GM23248 (cell line): ENCODE results near the gene IL1F10.

ENCODE experiments used
- EZH2 ChIP-seq: fragments of 200-600 bp; sonication (generic); IDR thresholded peaks from 2 replicates; pipeline ENCODE4 v1.6.1; 2018; ENCODE audit warnings: antibody characterized with exemption, mild to moderate bottlenecking; ENCODE audit not compliant: insufficient read depth, poor library complexity, severe bottlenecking
- EZH2phosphoT487 ChIP-seq: fragments of 200-600 bp; sonication (generic); IDR thresholded peaks from 2 replicates; pipeline ENCODE4 v1.6.1; 2018; ENCODE audit warnings: antibody characterized with exemption, moderate library complexity, mild to moderate bottlenecking, low read depth; ENCODE audit not compliant: insufficient read depth

DNA sequence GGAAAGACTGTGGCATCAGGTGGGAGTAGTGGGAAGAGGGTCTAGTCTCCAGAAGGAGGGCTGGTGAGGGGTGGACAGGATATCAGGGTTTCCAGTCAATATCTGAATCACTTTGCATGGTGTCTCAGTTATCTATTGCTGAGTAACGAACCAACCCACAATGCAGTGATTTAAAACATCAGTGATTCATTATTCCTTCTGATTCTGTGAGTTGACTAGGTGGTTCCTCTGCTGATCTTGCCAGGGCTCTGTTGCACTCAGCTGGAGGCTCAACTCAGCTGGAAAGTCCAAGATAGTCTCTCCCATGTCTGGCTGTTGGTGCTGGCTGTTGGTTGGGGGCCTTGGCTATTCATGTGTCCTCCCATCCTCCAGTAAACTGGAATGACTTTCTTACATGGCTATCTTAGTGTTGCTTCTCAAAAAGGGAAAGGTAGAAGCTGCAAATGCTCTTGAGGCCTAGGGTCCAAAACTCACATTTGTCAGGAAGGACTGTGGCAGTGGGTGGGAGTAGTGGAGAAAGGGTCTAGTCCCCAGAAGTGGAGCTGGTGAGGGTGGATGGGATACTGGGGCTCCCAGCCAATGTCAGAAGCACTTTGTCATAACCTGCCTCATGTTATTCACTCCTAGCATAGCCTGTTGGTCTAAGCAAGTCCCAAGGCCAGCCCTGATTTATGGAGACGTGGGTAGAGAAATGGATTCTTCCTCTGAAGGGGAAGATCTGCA is 13.9 kb downstream of the IL1F10 start:
- TF ChIP-seq EZH2phosphoT487 (no peak), EZH2 (no peak)
